ENCODE measurements around the gene ERC2.
"Not testable (repeated sequence)": the region's sequence is repeated elsewhere in the genome, so short reads cannot be mapped to it uniquely, and the experiment has no call there.

The ERC2 gene

GRCh38 chr3:56054844-56055243, 413.4 kb downstream of the ERC2 start:
- ATAC-seq = no peak

DNA sequence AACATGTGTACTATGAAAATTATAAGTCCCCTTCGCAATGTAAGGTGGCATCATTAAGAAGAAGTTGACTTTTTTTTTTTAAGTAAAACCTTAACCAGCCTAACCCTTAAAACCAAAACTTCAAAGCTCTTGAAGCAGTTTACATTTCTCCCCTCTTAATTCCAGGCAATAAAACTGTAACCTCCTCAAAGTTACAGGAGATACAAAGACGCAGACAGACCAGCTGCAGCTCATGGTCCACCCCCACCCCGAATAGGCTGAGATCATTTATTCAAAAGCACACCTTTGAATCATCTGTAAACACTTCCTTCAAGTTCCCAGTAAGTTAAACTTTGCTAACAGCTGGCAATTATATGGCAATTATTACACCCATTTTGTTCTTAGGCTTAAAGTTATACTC, 414.5 kb downstream of the ERC2 start:
- no peak for ATAC-seq

- no peak for ATAC-seq
Observed at GRCh38 chr3:56052188-56052587, 416.1 kb downstream of the ERC2 start.

GRCh38 chr3:56051052-56051451, 417.2 kb downstream of the ERC2 start:
- ATAC-seq = no peak

DNA sequence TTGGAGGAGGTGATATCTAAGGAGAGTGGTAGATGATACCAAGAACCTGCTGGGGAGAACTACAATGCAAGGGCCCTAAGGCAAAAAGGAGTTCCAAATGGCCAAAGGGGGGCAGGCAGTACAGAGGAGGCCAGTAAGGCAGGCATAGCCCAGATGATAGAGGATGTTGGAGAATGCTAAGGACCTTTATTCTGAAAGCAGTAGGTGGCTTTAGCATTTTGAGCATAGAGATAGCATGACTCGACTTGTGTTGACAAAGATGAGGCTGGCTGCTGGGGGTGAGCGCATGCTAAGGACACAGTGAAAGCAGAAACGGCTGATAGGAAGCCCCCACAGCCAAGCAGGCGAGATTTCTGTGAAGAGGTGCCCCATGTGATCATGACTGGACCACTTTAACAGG, 419.3 kb downstream of the ERC2 start:
- no peak for ATAC-seq

DNA sequence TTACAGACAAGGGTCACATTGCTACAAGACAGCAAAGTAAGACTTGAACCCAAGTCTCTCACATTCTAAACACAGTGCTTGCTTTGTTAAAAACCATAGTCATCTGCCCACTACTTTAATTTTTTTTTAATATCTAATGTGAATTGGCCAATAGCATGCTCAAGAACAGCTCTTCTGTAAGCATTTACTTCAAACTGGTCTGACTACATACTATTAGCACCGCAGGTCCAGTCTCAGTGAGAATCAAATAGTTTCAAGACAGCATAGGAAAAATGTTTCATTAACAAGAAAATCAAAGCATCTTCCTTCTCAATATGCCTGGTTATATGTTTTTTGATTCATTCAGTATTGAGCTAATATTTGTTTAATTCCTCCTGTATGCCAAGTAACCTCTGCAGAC, 419.9 kb downstream of the ERC2 start:
- no peak for ATAC-seq

- ATAC-seq = no peak
Observed at GRCh38 chr3:56042326-56042951, 425.8 kb downstream of the ERC2 start.

GRCh38 chr3:56025326-56025725, 442.9 kb downstream of the ERC2 start:
- no peak for ATAC-seq

GRCh38 chr3:56023546-56023945, 444.7 kb downstream of the ERC2 start:
- no peak for ATAC-seq

DNA sequence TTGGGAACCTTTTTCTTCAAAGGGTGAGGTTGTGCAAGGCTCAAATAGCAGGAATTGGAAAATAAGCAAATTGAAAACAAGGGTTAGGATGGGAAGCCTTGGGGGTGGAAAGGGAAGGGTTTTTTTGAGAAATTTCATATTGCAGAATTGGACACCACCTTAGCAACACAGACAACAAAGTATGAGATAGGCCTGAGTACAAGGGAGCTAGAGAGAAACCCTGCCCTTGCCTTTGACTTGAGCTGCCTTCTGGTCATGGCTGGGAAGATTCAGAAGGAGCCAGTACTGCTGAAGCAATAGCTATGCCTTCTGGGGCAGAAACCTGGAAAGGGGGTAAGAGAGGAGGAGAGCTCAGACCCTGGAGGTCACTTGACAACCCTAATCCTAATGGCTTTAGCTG, 445.6 kb downstream of the ERC2 start:
- ATAC-seq = no peak

DNA sequence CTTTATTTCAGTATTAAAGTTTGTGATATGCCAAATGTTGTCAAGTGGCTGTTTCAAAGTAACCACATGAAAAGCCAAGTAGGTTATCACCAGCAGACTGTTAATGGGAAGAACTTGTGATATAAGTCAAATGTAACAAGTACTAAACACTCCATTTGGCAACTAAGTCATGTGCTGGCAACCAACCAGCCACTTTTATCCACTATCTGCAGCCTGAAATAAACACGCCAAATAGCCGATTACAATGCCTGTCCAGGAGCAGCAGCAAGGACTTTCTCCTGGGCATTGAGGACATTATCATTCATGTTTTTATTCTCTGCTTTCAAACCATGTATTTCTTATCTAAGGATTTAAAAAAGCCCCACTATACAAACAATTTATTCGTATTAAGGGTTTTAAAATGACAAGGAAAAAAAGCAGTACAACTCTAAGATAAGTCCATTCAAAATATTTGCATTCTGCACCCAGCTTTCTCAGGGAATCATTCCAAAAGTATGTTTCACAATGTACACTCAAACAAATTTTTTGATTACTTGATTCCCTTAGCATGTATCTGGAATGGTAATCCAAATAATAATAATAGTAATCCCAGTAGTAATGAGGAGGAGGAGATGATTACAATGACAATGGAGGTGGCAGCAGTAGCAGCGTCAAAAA, 448.6 kb downstream of the ERC2 start:
- ATAC-seq = no peak

- ATAC-seq = not testable (repeated sequence)
Observed at GRCh38 chr3:56015374-56015773, 452.9 kb downstream of the ERC2 start.

DNA sequence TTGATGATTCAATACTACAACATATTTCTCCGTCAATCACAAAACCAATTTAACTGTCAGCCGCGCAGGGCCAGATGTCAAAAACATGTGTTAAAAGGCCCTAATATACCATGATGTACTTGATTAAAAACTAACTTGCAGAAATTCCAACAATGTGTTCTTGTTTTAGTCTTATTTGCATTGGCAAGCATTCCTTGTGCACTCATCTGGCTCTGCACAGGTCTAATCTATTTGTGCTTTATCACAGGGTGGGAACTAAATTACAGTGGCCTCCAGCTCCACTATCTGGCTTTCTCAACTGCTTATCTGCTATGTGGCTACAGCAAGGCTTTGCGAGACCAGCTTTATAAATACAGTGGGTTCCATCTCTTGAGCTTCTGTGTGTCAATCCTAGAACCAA, 455.5 kb downstream of the ERC2 start:
- no peak for ATAC-seq

- ATAC-seq = no peak
Observed at GRCh38 chr3:56005196-56005805, 463.0 kb downstream of the ERC2 start.

DNA sequence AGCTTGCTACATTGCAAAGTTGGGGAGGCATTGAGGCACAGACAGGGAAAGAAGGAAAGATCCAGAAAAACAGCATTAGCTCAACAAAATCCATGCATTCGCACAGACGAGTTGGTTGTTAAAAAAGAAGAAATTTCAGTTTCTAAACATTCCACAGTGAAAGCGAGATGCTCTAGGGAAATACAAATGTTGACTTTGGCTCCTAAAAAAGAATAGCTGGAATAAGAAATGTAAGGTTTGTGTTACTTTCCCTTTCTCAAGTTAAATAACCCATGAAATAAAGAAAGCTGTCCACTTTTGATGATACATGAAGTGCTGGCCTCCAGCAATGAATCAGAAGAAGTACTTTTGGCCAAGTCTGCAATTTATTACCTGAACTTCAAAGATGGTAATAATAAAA, 465.1 kb downstream of the ERC2 start:
- ATAC-seq = no peak

DNA sequence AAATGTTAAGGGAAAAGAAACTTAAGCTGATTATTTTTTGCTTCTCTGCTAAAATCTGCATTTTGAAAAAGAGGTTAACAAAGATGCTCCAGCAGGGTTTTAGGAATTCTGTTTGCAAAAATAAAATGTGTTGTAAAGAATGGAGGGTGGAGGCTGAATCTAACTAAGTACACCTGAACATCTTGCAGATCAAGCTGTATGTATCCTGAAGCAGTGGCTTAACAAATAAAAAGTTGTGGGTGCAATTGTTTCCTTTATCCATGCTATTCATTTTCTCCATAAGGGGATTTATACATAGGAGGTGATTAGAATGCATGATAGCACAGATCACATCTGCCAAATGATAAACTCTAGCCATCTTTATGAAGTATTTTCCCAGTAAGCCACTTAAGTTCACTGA, 466.3 kb downstream of the ERC2 start:
- no peak for ATAC-seq

DNA sequence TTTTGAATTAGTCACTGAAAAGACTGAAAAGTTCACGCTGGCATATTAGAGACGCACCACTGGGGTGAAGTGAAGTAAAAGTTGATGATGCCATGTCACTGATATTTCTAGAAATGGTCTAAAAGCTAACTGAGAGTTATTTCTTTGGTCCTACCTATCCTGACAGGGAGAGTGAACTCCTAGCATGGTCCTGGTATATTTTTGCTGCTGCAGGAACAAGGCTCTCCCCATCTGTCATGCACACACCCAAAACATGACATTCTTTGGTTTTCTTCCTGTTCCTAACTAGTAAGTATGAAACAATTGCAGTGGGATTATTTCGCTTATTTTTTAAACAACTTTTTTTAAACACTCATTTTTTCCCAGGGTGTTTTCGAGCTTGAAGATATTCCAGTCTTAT, 466.7 kb downstream of the ERC2 start:
- no peak for ATAC-seq

DNA sequence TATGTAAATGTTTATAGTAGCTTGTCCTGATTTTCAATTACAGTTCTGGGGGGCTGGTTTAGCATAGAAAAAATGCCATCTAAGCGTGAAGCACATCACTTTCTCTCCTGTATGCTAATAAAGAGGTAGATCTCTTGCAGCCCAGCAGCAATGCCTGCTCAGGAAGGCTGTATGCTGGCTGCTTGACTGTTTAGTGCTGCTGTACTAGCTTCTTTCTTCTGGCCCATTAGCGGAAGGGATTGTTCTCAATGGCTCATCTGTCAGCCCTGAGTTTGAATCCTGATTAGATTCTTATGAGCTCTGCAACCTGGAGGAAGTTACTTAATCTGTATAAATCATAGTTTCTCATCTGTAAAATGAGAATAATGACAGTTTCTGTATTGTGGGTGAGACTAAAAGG, 478.9 kb downstream of the ERC2 start:
- no peak for ATAC-seq

GRCh38 chr3:55988905-55989304, 479.4 kb downstream of the ERC2 start:
- no peak for ATAC-seq

DNA sequence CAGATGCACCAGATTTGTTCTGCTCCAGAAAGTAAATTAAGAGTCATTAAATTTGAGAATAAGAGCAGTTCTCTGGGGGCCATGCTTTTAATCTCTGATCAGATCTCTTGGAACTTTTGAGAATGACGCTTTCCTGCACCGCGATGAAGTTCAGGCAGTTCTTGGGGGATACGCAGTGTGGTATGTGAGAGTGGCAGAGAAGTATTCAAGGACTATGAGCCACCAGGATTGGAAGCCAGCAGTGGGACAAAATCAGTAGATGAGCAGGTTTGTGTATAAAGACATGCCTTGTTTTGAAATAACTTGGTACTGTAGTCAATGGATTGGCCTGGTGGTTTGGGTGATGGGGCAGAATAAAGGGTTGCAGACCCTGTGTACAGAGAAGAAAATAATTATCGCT, 483.6 kb downstream of the ERC2 start:
- no peak for ATAC-seq

GRCh38 chr3:55978953-55979352, 489.3 kb downstream of the ERC2 start:
- no peak for ATAC-seq

DNA sequence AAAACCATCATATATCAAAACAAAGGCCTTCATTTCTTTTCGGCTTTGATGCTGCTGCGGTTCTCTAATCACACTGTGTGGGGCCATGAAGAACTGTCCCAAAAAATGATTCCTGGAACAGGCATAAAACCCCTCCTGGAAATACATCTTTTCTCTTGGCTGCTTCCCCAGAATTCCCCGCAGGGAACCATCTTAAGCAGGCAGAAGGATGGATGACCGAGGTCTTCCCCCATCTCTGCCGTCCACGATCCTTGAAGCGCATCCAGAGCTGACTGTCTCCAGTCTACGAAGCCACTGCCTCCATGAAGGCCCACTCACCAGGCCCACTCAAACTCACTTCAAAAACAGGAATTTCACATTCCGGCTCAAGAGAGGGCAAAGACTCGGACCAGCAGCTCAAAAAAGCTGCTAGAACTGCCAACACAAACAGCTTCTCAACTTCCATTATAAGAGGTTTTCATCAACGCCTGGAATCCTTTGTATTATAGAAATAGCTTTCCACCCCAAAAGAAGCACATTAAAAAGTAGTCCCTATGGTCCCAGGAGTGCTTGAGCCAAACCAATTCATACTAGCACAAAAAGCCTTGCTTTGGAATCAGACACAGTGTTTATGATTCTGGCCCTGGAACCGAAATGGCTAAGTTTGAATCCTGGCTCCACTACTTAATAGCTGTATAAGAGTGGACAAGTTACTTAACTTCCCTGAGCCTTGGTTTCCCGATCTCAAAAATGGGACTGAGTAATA, 493.7 kb downstream of the ERC2 start:
- no peak for ATAC-seq

- no peak for ATAC-seq
Observed at GRCh38 chr3:55969634-55970033, 498.6 kb downstream of the ERC2 start.

GRCh38 chr3:55968331-55968730, 499.9 kb downstream of the ERC2 start:
- no peak for ATAC-seq
